Measurements from ENCODE around the gene TRMT11.
"Not testable (repeated sequence)": the region's sequence is repeated elsewhere in the genome, so short reads cannot be mapped to it uniquely, and the experiment has no call there.

Gene TRMT11

DNA sequence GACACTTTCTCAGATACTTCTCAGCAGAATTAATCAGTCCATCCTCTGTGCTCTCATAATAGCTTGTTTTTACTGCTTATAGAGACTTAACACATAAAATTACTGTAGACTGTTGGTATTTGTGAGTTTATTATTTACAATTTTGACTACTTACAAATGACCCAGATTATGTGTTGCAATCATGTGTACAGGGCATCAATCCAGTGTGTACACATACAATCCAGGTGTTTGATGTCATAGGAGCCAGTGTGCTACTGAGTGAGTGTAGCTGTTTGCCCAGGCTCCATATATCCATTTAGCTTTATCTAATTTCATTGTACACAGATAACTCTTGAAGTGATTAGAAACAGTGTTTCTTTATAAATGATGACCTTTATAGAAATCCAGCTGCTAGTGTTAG lies 31.3 kb downstream of the TRMT11 start:
- H3K36me3 ChIP-seq: peaks cover 64% of the 10 kb centered on the region
- TF ChIP-seq CTCF (IDR thresholded peaks at IDR 0.05; ENCODE audit: low read depth, low read length): no peak
- H3K9me3 ChIP-seq: no peaks in the 10 kb centered on the region
- H3K4me3 ChIP-seq (ENCODE audit: low read depth, low read length): no peak overlapping the region
- H3K4me1 ChIP-seq: peaks cover 5% of the 10 kb centered on the region
- H3K27me3 ChIP-seq: no peaks in the 10 kb centered on the region
- DNase-seq: no peak

DNA sequence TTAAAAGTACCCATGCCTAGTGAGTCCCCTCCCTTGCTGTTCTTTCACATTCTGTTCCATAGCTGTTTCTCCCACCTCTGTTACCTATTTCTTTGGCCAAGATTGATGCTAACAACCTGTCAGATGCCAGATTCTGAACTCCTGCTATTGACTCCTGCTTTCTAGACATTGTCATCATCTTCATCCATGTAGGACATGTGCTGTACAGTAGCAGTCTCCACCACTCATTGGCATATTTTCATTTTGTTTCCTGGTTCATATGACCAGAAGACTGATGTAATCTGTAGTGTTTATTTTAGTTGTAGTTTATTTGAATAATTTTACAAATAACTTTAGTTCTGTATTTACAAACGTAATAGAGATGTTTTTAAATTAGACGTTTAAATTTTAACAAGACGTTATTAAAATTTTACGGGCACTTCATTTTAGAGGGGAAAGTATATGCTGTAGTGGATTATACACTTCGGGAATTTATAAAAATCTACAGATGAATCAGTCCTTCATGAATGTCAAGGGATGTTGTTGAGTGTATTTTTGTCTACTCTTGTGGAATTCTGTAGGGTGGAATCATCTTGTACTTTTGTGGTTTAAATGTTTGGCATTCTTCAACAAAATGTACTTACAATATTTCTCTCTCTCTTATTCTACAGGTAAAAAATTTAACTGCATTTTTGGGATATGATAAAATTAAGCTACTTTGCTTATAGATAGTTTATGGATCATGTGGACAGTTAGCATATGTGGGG lies 34.1 kb downstream of the TRMT11 start:
- no peak for TF ChIP-seq CTCF (IDR thresholded peaks at IDR 0.05; ENCODE audit: low read depth, low read length)
- Histone ChIP-seq H3K4me3 (ENCODE audit: low read depth, low read length) (no peak overlapping the region), H3K36me3 (peaks cover 55% of the 10 kb centered on the region), H3K4me1 (peaks cover 5% of the 10 kb centered on the region), H3K27me3 (no peaks in the 10 kb centered on the region), H3K9me3 (no peaks in the 10 kb centered on the region)
- DNase-seq: no peak

GRCh38 chr6:126023474-126023873 lies 37.1 kb downstream of the TRMT11 start:
- H3K27me3 ChIP-seq; H3K4me3 ChIP-seq (ENCODE audit: low read depth, low read length); DNase-seq; H3K4me1 ChIP-seq; H3K9me3 ChIP-seq: not testable (repeated sequence)
- peaks cover 49% of the 10 kb centered on the region for H3K36me3 ChIP-seq

DNA sequence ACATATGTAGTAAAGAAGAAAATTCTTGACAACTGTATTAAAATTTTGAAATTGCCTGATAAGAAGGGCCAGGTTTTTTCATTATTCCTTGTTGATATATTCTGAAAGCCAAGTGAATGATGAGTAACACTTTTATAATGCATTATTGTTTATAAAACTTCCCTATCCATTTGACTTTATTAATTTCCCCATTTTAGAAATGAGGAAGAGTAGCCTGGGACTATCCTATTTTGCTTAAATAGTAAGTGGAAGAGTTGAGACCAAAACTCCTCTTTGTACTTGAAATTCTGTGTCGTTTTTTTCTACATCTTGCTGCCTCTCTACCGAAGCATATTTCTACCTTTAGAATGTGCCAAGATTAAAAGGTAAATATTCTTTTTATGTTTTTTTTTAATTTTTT lies 39.7 kb downstream of the TRMT11 start:
- DNase-seq: no peak
- H3K27me3 ChIP-seq: no peaks in the 10 kb centered on the region
- TF ChIP-seq CTCF (IDR thresholded peaks at IDR 0.05; ENCODE audit: low read depth, low read length): no peak
- H3K4me1 ChIP-seq: no peaks in the 10 kb centered on the region; the same call in 1 of the 2 replicates
- H3K4me3 ChIP-seq (ENCODE audit: low read depth, low read length): no peak overlapping the region
- H3K36me3 ChIP-seq: peaks cover 41% of the 10 kb centered on the region
- H3K9me3 ChIP-seq: no peaks in the 10 kb centered on the region

GRCh38 chr6:126027601-126028000 lies 41.3 kb downstream of the TRMT11 start:
- H3K9me3 ChIP-seq: no peaks in the 10 kb centered on the region
- no peaks in the 10 kb centered on the region; the same call in 1 of the 2 replicates for H3K4me1 ChIP-seq
- H3K27me3 ChIP-seq: no peaks in the 10 kb centered on the region
- DNase-seq: no peak
- peaks cover 28% of the 10 kb centered on the region for H3K36me3 ChIP-seq
- no peak overlapping the region for H3K4me3 ChIP-seq (ENCODE audit: low read depth, low read length)
- no peak for TF ChIP-seq CTCF (IDR thresholded peaks at IDR 0.05; ENCODE audit: low read depth, low read length)

DNA sequence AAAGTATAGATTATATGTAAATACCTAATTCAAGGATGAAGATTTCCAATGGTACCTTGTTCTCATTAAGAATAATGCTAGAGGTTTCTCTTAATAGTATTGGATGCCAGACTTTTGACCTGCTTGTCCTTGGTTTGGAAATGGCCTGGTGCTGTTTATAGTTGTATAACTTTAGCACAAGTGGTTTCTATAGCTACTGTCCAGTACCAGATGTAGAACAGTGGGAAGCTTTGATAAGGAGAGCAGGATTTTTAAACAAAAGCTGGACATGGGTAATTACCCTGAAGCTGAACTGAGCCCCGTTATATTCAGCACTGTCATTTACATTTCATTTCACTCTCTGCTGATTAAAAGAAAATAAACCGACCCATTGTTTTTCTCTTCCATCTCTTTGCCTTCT lies 43.7 kb downstream of the TRMT11 start:
- H3K27me3 ChIP-seq: no peaks in the 10 kb centered on the region
- peaks cover 12% of the 10 kb centered on the region for H3K36me3 ChIP-seq
- no peak for TF ChIP-seq CTCF (IDR thresholded peaks at IDR 0.05; ENCODE audit: low read depth, low read length)
- no peak for DNase-seq
- no peaks in the 10 kb centered on the region for H3K9me3 ChIP-seq
- H3K4me3 ChIP-seq (ENCODE audit: low read depth, low read length): no peak overlapping the region
- H3K4me1 ChIP-seq: no peaks in the 10 kb centered on the region; the same call in 1 of the 2 replicates
